PC-3 (cell line): ENCODE measurements around the gene YWHAH.

Experiments
- EZH2 ChIP-seq: fragments of 300-600 bp; sonication (generic); IDR thresholded peaks from one replicate; pipeline ENCODE4 v1.6.1; 2017; ENCODE audit warnings: antibody characterized with exemption, mild to moderate bottlenecking, low read length; ENCODE audit not compliant: unreplicated experiment
- TF ChIP-seq, protein P1 (sequence below): fragments of 300-600 bp; sonication (generic); conservative IDR thresholded peaks from 2 replicates; pipeline ENCODE4 v1.5.1; 2017; ENCODE audit warnings: antibody characterized with exemption, low read depth, mild to moderate bottlenecking, low read length

DNA sequence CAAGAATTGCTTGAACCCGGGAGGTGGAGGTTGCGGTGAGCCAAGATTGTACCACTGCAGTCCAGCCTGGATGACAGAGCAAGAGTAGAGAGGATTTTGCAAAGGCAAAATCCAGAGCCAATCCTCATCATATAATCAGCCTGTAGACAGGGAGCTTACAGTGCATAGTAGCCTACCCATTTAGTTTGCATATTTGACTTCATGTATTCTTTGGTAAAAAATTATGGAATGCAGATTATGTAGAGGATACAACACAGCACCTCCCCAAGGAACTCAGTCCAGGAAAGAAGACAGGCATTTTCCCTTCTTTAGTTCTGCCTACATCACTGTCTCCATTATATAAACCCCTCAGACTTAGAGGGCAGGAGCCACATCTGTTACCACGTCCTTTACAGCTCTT, 39.7 kb upstream of the YWHAH start:
- TF ChIP-seq, protein P1, sequence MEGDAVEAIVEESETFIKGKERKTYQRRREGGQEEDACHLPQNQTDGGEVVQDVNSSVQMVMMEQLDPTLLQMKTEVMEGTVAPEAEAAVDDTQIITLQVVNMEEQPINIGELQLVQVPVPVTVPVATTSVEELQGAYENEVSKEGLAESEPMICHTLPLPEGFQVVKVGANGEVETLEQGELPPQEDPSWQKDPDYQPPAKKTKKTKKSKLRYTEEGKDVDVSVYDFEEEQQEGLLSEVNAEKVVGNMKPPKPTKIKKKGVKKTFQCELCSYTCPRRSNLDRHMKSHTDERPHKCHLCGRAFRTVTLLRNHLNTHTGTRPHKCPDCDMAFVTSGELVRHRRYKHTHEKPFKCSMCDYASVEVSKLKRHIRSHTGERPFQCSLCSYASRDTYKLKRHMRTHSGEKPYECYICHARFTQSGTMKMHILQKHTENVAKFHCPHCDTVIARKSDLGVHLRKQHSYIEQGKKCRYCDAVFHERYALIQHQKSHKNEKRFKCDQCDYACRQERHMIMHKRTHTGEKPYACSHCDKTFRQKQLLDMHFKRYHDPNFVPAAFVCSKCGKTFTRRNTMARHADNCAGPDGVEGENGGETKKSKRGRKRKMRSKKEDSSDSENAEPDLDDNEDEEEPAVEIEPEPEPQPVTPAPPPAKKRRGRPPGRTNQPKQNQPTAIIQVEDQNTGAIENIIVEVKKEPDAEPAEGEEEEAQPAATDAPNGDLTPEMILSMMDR, result no peak
- no peak for TF ChIP-seq EZH2
